Raji (cell line): ENCODE data around the gene ZDHHC20.

Source experiments
- POLR2A ChIP-seq: IDR thresholded peaks from 2 replicates; pipeline ENCODE4 v1.6.1; 2011; ENCODE audit warnings: low read depth, low read length, control low read depth; ENCODE audit not compliant: insufficient read depth

Gene ZDHHC20

GRCh38 chr13:21343659-21344058 is 115.4 kb downstream of the ZDHHC20 start:
- no peak for TF ChIP-seq POLR2A

DNA sequence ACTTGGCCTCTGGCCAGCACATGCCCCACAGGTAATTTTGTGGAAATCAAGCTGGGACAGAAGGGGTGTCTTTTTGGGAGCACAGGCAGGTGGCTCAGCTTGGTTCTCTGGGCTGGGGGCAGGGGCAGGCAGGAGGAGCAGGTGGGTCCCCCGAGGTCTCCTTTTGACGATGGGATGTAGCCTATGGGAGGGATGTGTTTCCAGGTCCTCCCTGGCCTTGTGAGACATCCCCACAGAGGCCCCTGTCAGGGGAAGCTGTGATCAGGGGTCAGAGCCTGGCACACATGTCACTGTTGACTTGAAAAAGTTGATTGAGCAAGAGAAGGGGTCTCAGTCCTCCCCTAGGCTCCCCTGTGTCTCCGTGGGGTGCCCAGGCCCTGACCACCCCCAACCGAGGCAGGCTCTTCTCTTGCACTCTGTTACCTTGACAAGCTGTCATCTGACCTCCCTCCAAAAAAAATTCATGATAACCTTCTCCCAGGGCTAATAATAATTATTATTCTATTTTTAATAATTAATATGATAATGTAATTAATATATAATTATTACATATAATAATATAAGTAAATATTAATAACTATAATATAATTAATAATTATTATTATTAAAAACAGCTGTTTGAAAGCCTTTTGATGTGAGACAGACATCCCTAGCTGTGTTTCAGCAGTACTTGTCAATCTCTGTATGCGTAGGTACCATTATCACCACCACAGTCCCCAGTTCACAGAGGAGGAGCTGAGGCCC is 116.2 kb downstream of the ZDHHC20 start:
- no peak for TF ChIP-seq POLR2A

GRCh38 chr13:21341637-21342422 is 117.3 kb downstream of the ZDHHC20 start:
- no peak for TF ChIP-seq POLR2A

DNA sequence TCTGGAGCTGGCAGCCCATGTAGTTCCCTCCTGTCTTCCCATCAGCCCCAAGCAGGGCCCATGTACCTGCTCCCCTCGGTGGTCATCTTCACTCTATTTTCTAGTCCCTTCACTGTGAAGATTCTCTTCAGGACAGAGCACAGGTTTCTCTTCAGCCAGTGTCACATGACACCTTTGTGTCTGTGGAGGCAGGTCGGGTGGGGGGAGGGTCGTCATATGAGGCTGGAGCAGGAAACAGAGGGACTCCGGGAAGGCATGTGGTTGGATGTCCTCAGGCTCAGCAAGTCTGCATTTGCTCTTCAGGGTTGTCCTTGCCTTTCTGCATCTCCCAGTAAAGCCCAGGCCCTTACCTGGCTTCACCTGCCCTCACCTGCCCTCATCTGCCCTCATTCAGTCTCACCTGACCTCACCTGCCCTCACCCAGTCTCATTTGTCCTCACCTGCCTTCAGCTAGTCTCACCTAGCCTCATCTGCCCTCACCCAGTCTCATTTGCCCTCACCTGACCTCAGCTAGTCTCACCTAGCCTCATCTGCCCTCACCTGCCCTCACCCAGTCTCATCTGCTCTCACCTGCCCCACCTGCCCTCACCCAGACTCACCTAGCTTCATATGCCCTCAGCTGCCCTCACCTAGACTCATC is 120.3 kb downstream of the ZDHHC20 start:
- TF ChIP-seq POLR2A, result no peak

DNA sequence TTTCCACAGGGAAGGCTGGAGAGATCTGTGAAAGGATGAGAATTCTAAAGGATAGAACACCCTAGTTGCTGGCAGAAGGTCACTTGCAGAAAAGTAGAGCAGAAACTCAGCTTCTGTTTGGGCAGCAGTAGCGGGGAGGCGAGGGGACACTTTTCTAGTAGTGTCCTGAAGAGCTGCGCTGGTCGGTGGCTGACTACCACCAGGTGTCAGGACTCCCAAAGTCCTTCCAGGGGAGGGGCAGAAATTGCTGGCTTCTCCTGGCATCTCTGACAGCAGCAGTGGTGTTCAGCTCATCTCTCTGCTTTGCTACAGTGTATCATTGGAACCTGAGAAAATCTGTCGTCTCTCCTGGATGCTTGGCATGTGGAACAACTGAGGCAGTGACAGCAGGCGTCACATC is 120.9 kb downstream of the ZDHHC20 start:
- no peak for TF ChIP-seq POLR2A

DNA sequence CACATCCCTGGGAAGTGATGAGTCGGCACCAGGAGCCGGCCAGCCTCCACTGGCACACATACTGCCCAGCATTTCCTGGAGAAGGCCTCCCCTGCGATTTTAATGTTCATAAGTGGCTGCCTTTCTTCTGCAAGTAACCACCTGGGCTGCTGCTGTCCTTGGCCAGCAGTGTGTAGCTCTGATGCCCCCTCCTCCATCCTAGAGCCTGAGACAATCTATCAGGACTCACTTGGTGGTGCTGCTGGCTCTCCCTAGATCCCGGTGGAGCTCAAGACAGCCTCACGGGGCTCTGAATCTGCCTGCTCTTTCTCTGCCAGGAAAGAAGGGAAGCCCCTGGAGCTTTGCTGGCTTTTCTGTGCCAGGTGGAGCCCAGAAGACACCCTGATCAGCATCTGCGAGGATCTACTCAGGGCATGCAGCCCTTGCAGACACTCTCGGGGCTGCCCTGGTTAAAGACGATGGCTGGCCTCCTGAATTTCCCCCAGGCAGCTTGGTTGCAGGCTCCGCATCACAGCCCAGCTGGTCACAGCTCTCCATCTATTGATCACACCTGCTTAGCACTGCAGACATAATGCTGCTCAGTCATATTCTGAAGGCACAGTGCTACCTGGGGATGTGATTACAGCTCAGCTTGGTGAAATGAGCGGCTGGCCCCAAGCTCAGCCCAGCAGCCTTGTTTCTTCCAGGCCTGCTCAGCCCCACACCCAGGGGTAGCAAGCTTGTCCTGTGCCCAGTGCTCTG is 122.3 kb downstream of the ZDHHC20 start:
- TF ChIP-seq POLR2A, result no peak

DNA sequence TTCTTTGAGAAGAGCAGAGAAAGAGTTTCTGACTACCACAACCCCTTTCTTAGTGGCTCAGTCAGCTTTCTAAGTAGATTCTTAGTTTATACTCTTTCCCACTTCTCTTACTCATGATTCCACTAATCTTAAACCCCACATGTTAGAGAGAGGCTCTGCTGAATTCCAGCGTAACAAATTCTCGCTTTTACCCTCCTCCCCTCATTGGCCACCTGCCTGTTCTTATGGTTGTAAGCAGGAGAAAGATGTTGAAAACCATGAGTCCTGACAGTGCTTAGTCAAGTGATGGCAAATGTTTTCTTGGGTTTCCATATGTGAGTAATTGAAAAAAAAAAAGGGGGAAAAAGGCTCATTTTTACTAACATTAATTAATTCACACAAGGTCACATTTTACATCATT is 125.9 kb downstream of the ZDHHC20 start:
- TF ChIP-seq POLR2A, result no peak

- TF ChIP-seq POLR2A, result no peak
These were observed 128.8 kb downstream of the ZDHHC20 start for GRCh38 chr13:21330126-21330861.

DNA sequence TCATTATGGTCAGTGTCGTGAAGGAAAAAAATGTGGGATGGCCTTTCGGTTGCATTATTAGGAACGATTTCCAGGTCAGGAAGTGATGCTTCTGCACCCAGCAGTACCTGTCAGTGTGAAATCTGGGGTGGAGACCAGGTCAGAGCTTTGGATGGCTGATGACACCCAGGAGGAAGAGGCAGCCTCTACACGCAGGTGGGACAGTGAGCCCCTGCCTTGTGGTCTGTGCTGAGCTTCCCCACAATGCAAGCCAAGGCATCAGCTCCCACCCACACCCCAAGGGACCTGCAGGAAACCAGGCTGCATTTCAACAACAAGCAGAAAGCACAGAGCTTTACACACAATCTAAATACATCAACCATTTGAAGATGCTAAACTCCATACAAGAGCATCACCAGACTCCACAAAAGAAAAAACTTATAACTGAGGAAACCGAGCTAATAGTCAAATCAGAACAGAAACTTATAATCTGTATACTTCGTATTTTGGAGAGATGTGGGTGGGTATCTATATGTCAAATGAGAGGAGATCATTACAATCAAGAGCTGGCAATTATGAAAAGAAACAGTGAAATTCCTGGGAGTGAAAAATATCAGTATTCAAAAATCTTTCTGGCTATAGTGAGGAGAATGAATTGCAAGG is 130.1 kb downstream of the ZDHHC20 start:
- TF ChIP-seq POLR2A, result no peak

GRCh38 chr13:21328201-21328600 is 130.9 kb downstream of the ZDHHC20 start:
- no peak for TF ChIP-seq POLR2A

- no peak for TF ChIP-seq POLR2A
These were observed 132.7 kb downstream of the ZDHHC20 start for GRCh38 chr13:21326155-21327031.

- TF ChIP-seq POLR2A, result no peak
These were observed 134.3 kb downstream of the ZDHHC20 start for GRCh38 chr13:21324803-21325202.

DNA sequence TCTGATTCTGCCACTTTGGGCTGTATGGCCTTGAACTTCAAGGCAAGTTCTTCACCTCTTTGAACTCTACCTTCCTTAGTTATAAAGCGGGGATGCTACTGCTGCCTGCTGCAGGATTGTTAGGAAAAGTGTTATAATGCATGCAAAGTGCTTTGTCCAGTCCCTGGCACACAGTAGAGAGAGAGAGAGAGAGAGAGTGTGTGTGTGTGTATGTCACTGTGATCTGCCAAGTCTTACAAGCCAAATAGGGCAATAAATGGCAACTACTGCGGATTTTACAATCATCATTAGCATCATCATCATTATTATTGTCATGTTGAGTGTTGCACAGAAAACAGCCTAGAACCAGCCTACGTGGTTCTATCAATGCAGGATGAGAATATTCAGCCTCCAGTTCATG is 136.1 kb downstream of the ZDHHC20 start:
- TF ChIP-seq POLR2A, result no peak
